Stimulated activated CD8-positive, alpha-beta memory T cell treated with anti-CD3 and anti-CD28 coated beads, Interleukin-15, amount 100 ng/mL, for 4 hours (primary cell): ENCODE measurements around the gene RFTN1.

Experiments used
- DNase-seq, 2 donors: peaks; one replicate each; pipeline ENCODE4 v3.0.0-alpha.2; 2020; ENCODE audit warnings: low read depth in 2 of 2

The RFTN1 gene

GRCh38 chr3:16358336-16358735 is 155.2 kb downstream of the RFTN1 start:
- no peak for DNase-seq

GRCh38 chr3:16357186-16358121 is 156.0 kb downstream of the RFTN1 start:
- DNase-seq, result no peak

GRCh38 chr3:16355828-16356227 is 157.7 kb downstream of the RFTN1 start:
- DNase-seq, result no peak

GRCh38 chr3:16354291-16354690 is 159.2 kb downstream of the RFTN1 start:
- DNase-seq, result no peak

GRCh38 chr3:16352428-16352827 is 161.1 kb downstream of the RFTN1 start:
- DNase-seq, result no peak

- no peak for DNase-seq
Measured at GRCh38 chr3:16350597-16351318, 162.7 kb downstream of the RFTN1 start.

GRCh38 chr3:16349986-16350596 is 163.4 kb downstream of the RFTN1 start:
- DNase-seq, result no peak

GRCh38 chr3:16347548-16347947 is 166.0 kb downstream of the RFTN1 start:
- DNase-seq, result no peak

GRCh38 chr3:16346413-16347081 is 167.0 kb downstream of the RFTN1 start:
- DNase-seq, result no peak

GRCh38 chr3:16343101-16343500 is 170.4 kb downstream of the RFTN1 start:
- no peak for DNase-seq

GRCh38 chr3:16338999-16339398 is 174.5 kb downstream of the RFTN1 start:
- peak in 1 of 2 donors; percentile 12 for DNase-seq

- peak; percentile 14 to 20 for DNase-seq
Measured at GRCh38 chr3:16337856-16338540, 175.5 kb downstream of the RFTN1 start.

- no peak for DNase-seq
Measured at GRCh38 chr3:16336825-16337224, 176.7 kb downstream of the RFTN1 start.

GRCh38 chr3:16335772-16336645 is 177.5 kb downstream of the RFTN1 start:
- no peak for DNase-seq

- DNase-seq, result no peak
Measured at GRCh38 chr3:16335333-16335732, 178.2 kb downstream of the RFTN1 start.

- DNase-seq, result no peak
Measured at GRCh38 chr3:16334909-16335308, 178.6 kb downstream of the RFTN1 start.

GRCh38 chr3:16332904-16333426 is 180.5 kb downstream of the RFTN1 start:
- DNase-seq, result no peak

GRCh38 chr3:16331319-16331883 is 182.1 kb downstream of the RFTN1 start:
- DNase-seq, result no peak

- DNase-seq, result no peak
Measured at GRCh38 chr3:16330351-16330750, 183.1 kb downstream of the RFTN1 start.

GRCh38 chr3:16329826-16330129 is 183.7 kb downstream of the RFTN1 start:
- DNase-seq, result no peak
